CD14-positive monocyte (primary cell): ENCODE measurements around the gene PRR33. TPM values are rescaled to one million over a fixed set of nuclear protein-coding genes. Genes with fewer than 3 reads are reported as not detected.

Experiments used
- DNase-seq, 3 donors: peaks; one replicate each; pipeline ENCODE4 v3.0.0-alpha.2; 2011 to 2022
- H2AFZ ChIP-seq: 2 replicates; pipeline ENCODE4 v1.6.0; 2012; ENCODE audit warnings: mild to moderate bottlenecking, low read depth, low read length, inconsistent platforms; ENCODE audit not compliant: insufficient read depth, poor library complexity, severe bottlenecking
- H3K27ac ChIP-seq, 2 donors: 1 replicate in 1 of 2; 2 replicates in 1 of 2; pipeline ENCODE4 v1.5.1; 2012 to 2013; ENCODE audit warnings: low read length in 2 of 2, control low read depth in 1 of 2, inconsistent platforms in 1 of 2, low read depth in 1 of 2, mild to moderate bottlenecking in 1 of 2
- H3K27me3 ChIP-seq, 2 donors: one replicate each; pipeline versions ENCODE4 v1.6.0 to v1.6.1; 2011 to 2013; ENCODE audit warnings: low read length in 2 of 2; ENCODE audit not compliant: control insufficient read depth in 2 of 2, insufficient read depth in 2 of 2
- H3K36me3 ChIP-seq, 2 donors: replicated peaks in 1 of 2; 1 replicate in 1 of 2; 2 replicates in 1 of 2; pipeline versions ENCODE4 v1.5.1 to v1.6.1; 2012 to 2013; ENCODE audit warnings: low read length in 2 of 2, control low read depth in 1 of 2, inconsistent platforms in 1 of 2, mild to moderate bottlenecking in 1 of 2; ENCODE audit not compliant: insufficient read depth in 2 of 2, control insufficient read depth in 1 of 2
- H3K4me1 ChIP-seq, 2 donors: 1 replicate in 1 of 2; 2 replicates in 1 of 2; pipeline versions ENCODE4 v1.5.1 to v1.6.1; 2012 to 2013; ENCODE audit warnings: low read length in 2 of 2, control low read depth in 1 of 2, inconsistent platforms in 1 of 2, mild to moderate bottlenecking in 1 of 2, moderate library complexity in 1 of 2; ENCODE audit not compliant: insufficient read depth in 2 of 2, control insufficient read depth in 1 of 2
- H3K4me2 ChIP-seq: replicated peaks from 2 replicates; pipeline ENCODE3; 2012; ENCODE audit warnings: low read length, moderate library complexity, mild to moderate bottlenecking; ENCODE audit not compliant: poor library complexity, severe bottlenecking; ENCODE audit errors: extremely low read depth
- H3K4me3 ChIP-seq, 3 experiments: fragments of 200-600 bp in 1 of 3; sonication (generic) in 1 of 3; replicated peaks in 1 of 3; 1 replicate in 2 of 3; 2 replicates in 1 of 3; pipeline ENCODE4 v1.5.1; 2011 to 2013; ENCODE audit warnings: low read length in 3 of 3, mild to moderate bottlenecking in 3 of 3, control low read depth in 2 of 3, low read depth in 2 of 3, inconsistent platforms in 1 of 3, moderate library complexity in 1 of 3
- H3K79me2 ChIP-seq: 2 replicates; pipeline ENCODE4 v1.6.0; 2012; ENCODE audit warnings: mild to moderate bottlenecking, control low read depth, inconsistent platforms, low read length, moderate library complexity; ENCODE audit not compliant: insufficient read depth
- H3K9ac ChIP-seq: 2 replicates; pipeline ENCODE4 v1.6.0; 2017; ENCODE audit warnings: low read length, mild to moderate bottlenecking; ENCODE audit not compliant: insufficient read depth, poor library complexity, severe bottlenecking
- H3K9me3 ChIP-seq, 2 donors: replicated peaks in 1 of 2; 1 replicate in 1 of 2; 2 replicates in 1 of 2; pipeline versions ENCODE4 v1.5.1 to v1.6.1; 2012 to 2013; ENCODE audit warnings: low read length in 2 of 2, control low read depth in 1 of 2; ENCODE audit not compliant: control insufficient read depth in 1 of 2, insufficient read depth in 1 of 2
- H4K20me1 ChIP-seq: 2 replicates; pipeline ENCODE4 v1.6.0; 2012; ENCODE audit warnings: mild to moderate bottlenecking, low read length, control low read depth, moderate library complexity; ENCODE audit not compliant: insufficient read depth
- H3K27ac Mint-ChIP-seq, 7 donors: one replicate each; pipeline ENCODE4 v1.8.0; 2020; ENCODE audit warnings: mild to moderate bottlenecking in 7 of 7, mixed read lengths in 7 of 7, moderate library complexity in 6 of 7, inconsistent platforms in 2 of 7
- H3K27me3 Mint-ChIP-seq, 3 donors: one replicate each; pipeline ENCODE4 v1.8.0; 2021 to 2022; ENCODE audit warnings: low read depth in 3 of 3, mild to moderate bottlenecking in 3 of 3, mixed read lengths in 3 of 3, moderate library complexity in 3 of 3, inconsistent platforms in 1 of 3
- H3K36me3 Mint-ChIP-seq, 2 donors: one replicate each; pipeline ENCODE4 v1.8.0; 2020; ENCODE audit warnings: mixed read lengths in 2 of 2, inconsistent platforms in 1 of 2, mild to moderate bottlenecking in 1 of 2
- H3K4me1 Mint-ChIP-seq: one replicate; pipeline ENCODE4 v1.8.0; 2020; ENCODE audit warnings: mild to moderate bottlenecking, mixed read lengths
- H3K4me3 Mint-ChIP-seq, 2 donors: one replicate each; pipeline ENCODE4 v1.8.0; 2020; ENCODE audit warnings: mild to moderate bottlenecking in 2 of 2, mixed read lengths in 2 of 2, moderate library complexity in 1 of 2
- H3K9me3 Mint-ChIP-seq, 7 donors: one replicate each; pipeline ENCODE4 v1.8.0; 2020 to 2022; ENCODE audit warnings: mixed read lengths in 7 of 7, mild to moderate bottlenecking in 6 of 7, moderate library complexity in 6 of 7, inconsistent platforms in 2 of 7
- CTCF ChIP-seq: fragments of 200-600 bp; IDR thresholded peaks from one replicate; pipeline ENCODE4 v1.8.0; 2022; ENCODE audit warnings: antibody characterized with exemption, mild to moderate bottlenecking
- WGBS: methylation state at CpG from one replicate; pipeline ENCODE4 v1.1.5; 2013; ENCODE audit warnings: missing lambda C conversion rate; ENCODE audit not compliant: insufficient coverage; 5-methylcytosine and 5-hydroxymethylcytosine counted together
- intact Hi-C, 2 donors: fragments of 100-400 bp; cut with micrococcal nuclease; formaldehyde crosslinking; loops; one replicate each; pipeline versions ENCODE4 v1.15.0 to v1.15.1; 2023
- polyA plus RNA-seq, 3 donors: library from polyadenylated mRNA; depleted of rRNA in 1 of 3; unstranded in 2 of 3; stranded (reverse) in 1 of 3; fragments of 300-500 nt in 2 of 3; fragments of >200 nt in 1 of 3; fragmentation: Illumina TruSeq in 2 of 3; gene quantifications; 1 replicate in 2 of 3; 2 replicates in 1 of 3; pipeline ENCODE4 v1.2.3, GENCODE V29; 2012 to 2021

The PRR33 gene
- polyA plus RNA-seq, 3 donors: not detected

DNA sequence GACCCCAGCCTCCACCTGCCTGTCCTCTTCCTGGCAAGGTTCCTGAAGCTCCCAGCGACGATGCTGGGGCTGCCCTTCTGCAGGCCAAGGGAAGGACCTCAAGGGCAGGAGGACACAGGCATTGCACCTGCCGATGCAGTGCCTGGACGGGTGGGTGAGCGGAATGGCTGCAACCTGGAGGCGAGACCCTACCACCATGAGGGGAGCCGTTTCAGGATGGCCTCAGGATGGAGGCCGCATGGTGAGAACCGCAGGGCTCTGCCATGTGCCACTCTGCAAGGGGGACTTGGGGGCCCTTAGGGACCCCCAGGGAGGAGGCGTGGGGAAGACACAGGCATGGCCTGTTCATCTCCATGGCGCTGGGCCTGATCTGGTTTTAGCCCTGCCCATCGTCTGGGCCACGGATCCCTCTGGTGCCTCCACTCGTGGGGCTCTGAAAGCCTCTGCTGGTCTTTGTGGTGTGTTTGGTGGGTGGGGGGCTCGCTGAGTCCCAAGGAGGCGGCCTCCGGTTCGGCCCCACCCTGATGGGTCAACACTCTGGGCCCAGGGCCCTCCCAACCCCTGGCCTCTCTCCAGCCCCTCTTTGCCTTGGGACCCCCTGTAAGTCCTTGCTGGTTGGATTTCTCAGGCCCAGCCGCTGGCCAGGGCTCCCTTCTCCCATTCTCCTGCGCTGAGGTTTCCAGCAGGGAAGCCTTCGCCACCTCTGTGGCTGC, 40.1 kb downstream of the PRR33 start:
- intact Hi-C loops: loop anchor here in 1 of 2 donors (5.0 kb wide), 2 partner anchors 69 to 89 kb away; partner anchors contain the start of gene CTSD
- no peak for DNase-seq
- Mint-ChIP-seq H3K27me3 (peaks cover 0 to 4% (median 0%) of the 10 kb centered on the region in 3 donors), H3K27ac (peak overlapping the region; percentile 99 to 100 (median 100)), H3K9me3 (no peaks in the 10 kb centered on the region), H3K4me3 (peak overlapping the region; percentile 7 to 60), H3K36me3 (peaks cover 21 to 32% of the 10 kb centered on the region in 2 donors), H3K4me1 (peaks cover 86% of the 10 kb centered on the region)
- Histone ChIP-seq H2AFZ (no peak overlapping the region), H3K4me1 (peaks cover 92 to 97% of the 10 kb centered on the region in 2 donors), H3K9me3 (no peaks in the 10 kb centered on the region), H4K20me1 (peaks cover 29% of the 10 kb centered on the region), H3K4me2 (peak overlapping the region; percentile 97), H3K27ac (peak overlapping the region; percentile 100), H3K79me2 (peaks cover 55% of the 10 kb centered on the region), H3K4me3 (peak overlapping the region in 1 of 3 experiments; percentile 88), H3K27me3 (no peaks in the 10 kb centered on the region), H3K9ac (peak overlapping the region; percentile 97), H3K36me3 (peaks cover 17 to 19% of the 10 kb centered on the region in 2 donors)
- WGBS: 94% methylated on average over 18 of the region's 21 CpGs
- no peak for TF ChIP-seq CTCF

GRCh38 chr11:1848640-1849430, 42.9 kb downstream of the PRR33 start:
- intact Hi-C loops: no loop called here
- no peak overlapping the region for H3K4me3 ChIP-seq
- Mint-ChIP-seq H3K9me3 (no peaks in the 10 kb centered on the region), H3K27me3 (peaks cover 0 to 4% (median 1%) of the 10 kb centered on the region in 3 donors), H3K36me3 (peaks cover 9 to 12% of the 10 kb centered on the region in 2 donors), H3K4me1 (peaks cover 85% of the 10 kb centered on the region), H3K27ac (peak overlapping the region; percentile 99 to 100 (median 100)), H3K4me3 (no peak overlapping the region)
- H3K36me3 ChIP-seq: no peaks in the 10 kb centered on the region
- H3K9me3 ChIP-seq: no peaks in the 10 kb centered on the region
- peak overlapping the region; percentile 100 for H3K27ac ChIP-seq
- H3K9ac ChIP-seq: peak overlapping the region; percentile 86
- WGBS: 95% methylated on average over 10 of the region's 19 CpGs
- H3K27me3 ChIP-seq: no peaks in the 10 kb centered on the region
- peaks cover 1% of the 10 kb centered on the region for H4K20me1 ChIP-seq
- peaks cover 27% of the 10 kb centered on the region for H3K79me2 ChIP-seq
- no peak for DNase-seq
- H3K4me1 ChIP-seq: peaks cover 92 to 97% of the 10 kb centered on the region in 2 donors
- H2AFZ ChIP-seq: no peak overlapping the region
- no peak for TF ChIP-seq CTCF
- no peak overlapping the region for H3K4me2 ChIP-seq
